HepG2 (cell line): ENCODE results near the gene ARG2. TPM values are rescaled to one million over a fixed set of nuclear protein-coding genes. Genes with fewer than 3 reads are reported as not detected.

Experiments
- BHLHE40 ChIP-seq: IDR thresholded peaks from 2 replicates; pipeline ENCODE4 v1.6.1; 2011; ENCODE audit warnings: low read length, improper control_type of control experiment
- CSRNP1 ChIP-seq: sonication (generic); formaldehyde crosslinking; IDR thresholded peaks from 2 replicates; pipeline ENCODE4 v1.8.1; 2023; ENCODE audit warnings: mild to moderate bottlenecking, missing genetic modification reagents
- KDM5B ChIP-seq: sonication (generic); formaldehyde crosslinking; IDR thresholded peaks from 2 replicates; pipeline ENCODE4 v1.4.0; 2020; ENCODE audit warnings: missing genetic modification reagents, mild to moderate bottlenecking, borderline replicate concordance
- MED8 ChIP-seq: sonication (generic); formaldehyde crosslinking; IDR thresholded peaks from 2 replicates; pipeline ENCODE4 v1.8.1; 2023; ENCODE audit warnings: mild to moderate bottlenecking, missing genetic modification reagents; ENCODE audit not compliant: insufficient replicate concordance
- MZF1 ChIP-seq: sonication (generic); formaldehyde crosslinking; IDR thresholded peaks from 2 replicates; pipeline ENCODE4 v1.8.1; 2023; ENCODE audit warnings: mild to moderate bottlenecking, missing genetic modification reagents, borderline replicate concordance
- NFE2L2 ChIP-seq: fragments of 150-350 bp; IDR thresholded peaks from 2 replicates; pipeline ENCODE4 v1.6.1; 2014; ENCODE audit warnings: low read length
- RARA ChIP-seq: IDR thresholded peaks from 2 replicates; pipeline ENCODE4 v1.6.1; 2016; ENCODE audit warnings: missing genetic modification reagents, missing compliant biosample characterization
- RNF2 ChIP-seq: fragments of 450-650 bp; conservative IDR thresholded peaks from 2 replicates; pipeline ENCODE4 v1.6.1; 2016; ENCODE audit warnings: low read depth
- SIX1 ChIP-seq: sonication (generic); formaldehyde crosslinking; IDR thresholded peaks from 2 replicates; pipeline ENCODE4 v1.4.0; 2020; ENCODE audit warnings: missing genetic modification reagents, borderline replicate concordance
- TBX2 ChIP-seq: sonication (generic); formaldehyde crosslinking; IDR thresholded peaks from 2 replicates; pipeline ENCODE4 v1.5.0; 2020; ENCODE audit warnings: missing genetic modification reagents, mild to moderate bottlenecking, borderline replicate concordance
- ZBTB2 ChIP-seq: sonication (generic); formaldehyde crosslinking; IDR thresholded peaks from 2 replicates; pipeline ENCODE4 v1.8.0; 2022; ENCODE audit warnings: low read depth, missing genetic modification reagents
- ZNF275 ChIP-seq: sonication (generic); formaldehyde crosslinking; IDR thresholded peaks from 2 replicates; pipeline ENCODE4 v1.8.0; 2022; ENCODE audit warnings: missing genetic modification reagents, mild to moderate bottlenecking, inconsistent platforms, borderline replicate concordance
- ZNF34 ChIP-seq: sonication (generic); formaldehyde crosslinking; IDR thresholded peaks from 2 replicates; pipeline ENCODE4 v1.4.0; 2020; ENCODE audit warnings: mild to moderate bottlenecking, missing genetic modification reagents, borderline replicate concordance
- ZNF407 ChIP-seq: sonication (generic); formaldehyde crosslinking; IDR thresholded peaks from one replicate; pipeline ENCODE4 v1.5.1; 2020; ENCODE audit warnings: mild to moderate bottlenecking, missing genetic modification reagents; ENCODE audit errors: not compliant biosample characterization
- ZNF563 ChIP-seq: sonication (generic); formaldehyde crosslinking; IDR thresholded peaks from 2 replicates; pipeline ENCODE4 v1.8.0; 2022; ENCODE audit warnings: mild to moderate bottlenecking, moderate library complexity, missing genetic modification reagents
- polyA plus RNA-seq, 8 experiments: library from polyadenylated mRNA; depleted of rRNA in 3 of 8; stranded (reverse) in 7 of 8; unstranded in 1 of 8; fragments of >200 nt; fragmentation: Illumina TruSeq in 4 of 8; extraction: Trizol in 4 of 8; gene quantifications; 2 replicates each; pipeline versions ENCODE4 v1.2.1 to v1.2.3, GENCODE V29; 2011 to 2016; ENCODE audit warnings: low read depth in 4 of 8, missing spikeins in 1 of 8, mixed read lengths in 1 of 8; ENCODE audit not compliant: insufficient read depth in 1 of 8
- total RNA-seq, 5 experiments: library from RNA; depleted of rRNA; stranded (reverse); fragments of >200 nt; fragmentation: Illumina TruSeq; extraction: Trizol; gene quantifications; 2 replicates each; pipeline ENCODE4 v1.2.3, GENCODE V29; 2016; ENCODE audit warnings: low read depth in 1 of 5

ARG2 gene
- total and polyA plus RNA-seq, 2 of the 13 experiments (the other 11 are each of a cell fraction or from before 2014, with no cell fraction given) = 37.5 to 73.6 TPM

GRCh38 chr14:67695394-67695949 is 75.8 kb downstream of the ARG2 start, which contains the start of gene RDH11 (continued):
- no peak for TF ChIP-seq ZNF407 (CRISPR knock-in tag)
- peak; percentile 22; the same call in 1 of the 2 replicates for TF ChIP-seq TBX2 (CRISPR knock-in tag)
- TF ChIP-seq ZNF34 = peak; percentile 71; the same call in 1 of the 2 replicates
- peak; percentile 36; the same call in 1 of the 2 replicates for TF ChIP-seq KDM5B
- no peak for TF ChIP-seq ZNF275 (CRISPR knock-in tag)
- no peak for TF ChIP-seq MZF1 (CRISPR knock-in tag)
- no peak for TF ChIP-seq BHLHE40
- no peak for TF ChIP-seq CSRNP1 (CRISPR knock-in tag)
- no peak for TF ChIP-seq RNF2
- TF ChIP-seq NFE2L2 = no peak
- no peak for TF ChIP-seq ZNF563
- TF ChIP-seq ZBTB2 (CRISPR knock-in tag) = no peak
- TF ChIP-seq RARA (CRISPR knock-in tag) = no peak; the same call in 1 of the 2 replicates
- TF ChIP-seq SIX1 (CRISPR knock-in tag) = no peak
- peak; percentile 60 for TF ChIP-seq MED8
